CD4-positive, alpha-beta T cell treated with Interleukin-2 at 100 ng/mL for 4 hours (primary cell): Measurements from ENCODE around the gene ZFHX3.

Source experiments
- DNase-seq: peaks from one replicate; pipeline ENCODE4 v3.0.0-alpha.2; 2020; ENCODE audit warnings: low spot score

Gene ZFHX3

GRCh38 chr16:73067671-73068540 is 20.0 kb upstream of the ZFHX3 start:
- no peak for DNase-seq

GRCh38 chr16:73066927-73067670 is 19.2 kb upstream of the ZFHX3 start:
- DNase-seq, result no peak

- no peak for DNase-seq
Measured at GRCh38 chr16:73066331-73066926, 18.5 kb upstream of the ZFHX3 start.

GRCh38 chr16:73065632-73066330 is 17.9 kb upstream of the ZFHX3 start:
- no peak for DNase-seq

GRCh38 chr16:73064994-73065545 is 17.1 kb upstream of the ZFHX3 start:
- no peak for DNase-seq

- no peak for DNase-seq
Measured at GRCh38 chr16:73064212-73064993, 16.5 kb upstream of the ZFHX3 start.

- DNase-seq, result no peak
Measured at GRCh38 chr16:73063854-73064211, 15.9 kb upstream of the ZFHX3 start.

GRCh38 chr16:73062743-73063733 is 15.1 kb upstream of the ZFHX3 start:
- DNase-seq, result no peak

GRCh38 chr16:73062001-73062616 is 14.2 kb upstream of the ZFHX3 start:
- no peak for DNase-seq

- no peak for DNase-seq
Measured at GRCh38 chr16:73060892-73061490, 13.1 kb upstream of the ZFHX3 start.

- DNase-seq, result no peak
Measured at GRCh38 chr16:73059779-73060615, 12.1 kb upstream of the ZFHX3 start.

GRCh38 chr16:73058616-73059409 is 10.9 kb upstream of the ZFHX3 start:
- no peak for DNase-seq

- DNase-seq, result no peak
Measured at GRCh38 chr16:73058221-73058615, 10.3 kb upstream of the ZFHX3 start.

- DNase-seq, result no peak
Measured at GRCh38 chr16:73057291-73058210, 9.6 kb upstream of the ZFHX3 start.

GRCh38 chr16:73056921-73057290 is 9.0 kb upstream of the ZFHX3 start:
- DNase-seq, result no peak

- DNase-seq, result no peak
Measured at GRCh38 chr16:73056448-73056847, 8.5 kb upstream of the ZFHX3 start.
